Inferior parietal cortex (tissue), 1 donor: Measurements from ENCODE around the gene MED13.
"Not testable (repeated sequence)": the region's sequence is repeated elsewhere in the genome, so short reads cannot be mapped to it uniquely, and the experiment has no call there.

Experiments used
- DNase-seq: peaks from one replicate; pipeline ENCODE4 v3.0.0-alpha.2; 2016; ENCODE audit errors: extremely low spot score

MED13 gene

DNA sequence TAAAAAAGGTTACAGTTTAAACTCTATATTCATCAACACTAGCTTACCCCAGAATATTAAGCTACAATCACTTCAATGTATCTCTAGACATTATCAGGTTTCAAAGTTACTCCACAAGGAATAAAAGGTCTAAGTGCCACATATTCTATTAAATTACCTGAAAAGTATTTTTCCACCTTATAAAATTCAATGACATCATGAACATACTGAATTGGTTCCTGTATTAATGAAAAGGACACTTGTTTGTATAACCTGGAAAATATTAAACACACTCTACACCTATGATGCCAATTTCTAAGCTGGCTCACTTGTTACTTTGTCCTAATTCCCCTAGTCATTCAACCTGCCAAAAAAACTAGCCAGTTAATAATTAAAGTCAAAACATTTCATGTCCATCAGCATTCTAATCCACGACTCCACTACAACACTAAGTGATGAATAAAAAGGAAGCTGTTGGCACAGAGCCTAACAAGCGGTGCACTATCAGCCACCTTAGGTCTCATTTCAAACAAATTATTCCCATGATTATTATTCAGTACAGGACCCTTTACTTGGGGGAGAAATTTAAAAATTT lies 12.2 kb downstream of the MED13 start:
- no peak for DNase-seq

DNA sequence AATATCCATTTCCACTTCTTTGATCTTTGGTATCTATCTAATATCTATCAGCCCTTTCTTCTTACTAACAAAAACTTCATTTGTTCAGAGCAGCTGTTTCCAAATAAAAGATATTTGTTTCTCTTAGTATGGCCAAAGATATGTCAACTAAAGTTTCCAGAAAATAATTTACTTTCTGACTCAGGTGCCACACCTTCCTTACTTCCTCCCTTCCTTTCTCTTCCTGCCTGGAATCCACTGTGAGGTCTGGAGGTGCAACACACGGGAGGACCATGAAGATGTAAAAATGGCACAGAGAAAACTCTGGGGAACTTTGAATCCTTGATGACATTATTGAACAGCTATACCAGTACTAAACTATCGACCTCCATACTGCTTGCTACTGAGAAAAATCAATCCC lies 14.0 kb downstream of the MED13 start:
- DNase-seq: no peak

DNA sequence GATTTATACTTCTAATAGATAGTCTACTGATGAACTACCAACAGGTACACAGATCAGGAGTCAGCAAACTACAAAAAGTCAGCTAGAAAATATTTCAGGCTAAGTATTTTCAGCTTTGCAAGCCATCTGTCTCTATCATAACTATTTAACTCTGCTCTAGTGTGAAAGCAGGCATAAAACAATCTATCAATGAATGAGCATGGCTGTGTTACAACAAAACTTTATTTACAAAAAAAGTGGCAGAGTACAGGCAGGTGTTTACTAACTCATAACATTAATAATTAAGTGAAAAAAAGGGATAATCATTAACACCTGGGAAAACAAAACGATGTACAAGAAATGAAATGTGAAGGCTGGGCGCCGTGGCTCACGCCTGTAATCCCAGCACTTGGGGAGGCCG lies 15.8 kb downstream of the MED13 start:
- no peak for DNase-seq

DNA sequence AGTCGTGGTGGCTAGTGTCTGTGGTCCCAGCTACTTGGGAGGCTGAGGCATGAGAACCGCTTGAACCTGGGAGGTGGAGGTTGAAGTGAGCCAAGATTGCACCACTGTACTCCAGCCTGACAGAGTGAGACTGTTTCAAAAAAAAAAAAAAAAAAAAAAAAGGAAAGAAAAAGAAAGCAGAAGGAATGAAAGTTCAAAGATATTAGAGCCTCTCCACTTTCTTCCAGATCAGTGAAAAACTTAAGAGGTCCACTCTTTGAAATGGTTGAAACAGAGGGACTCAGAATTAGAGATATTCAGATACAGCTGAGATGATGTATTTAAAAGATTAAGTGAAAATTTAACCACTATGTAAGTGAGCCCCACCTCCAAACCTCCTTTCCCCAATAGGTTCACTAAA lies 16.8 kb downstream of the MED13 start:
- DNase-seq: no peak

DNA sequence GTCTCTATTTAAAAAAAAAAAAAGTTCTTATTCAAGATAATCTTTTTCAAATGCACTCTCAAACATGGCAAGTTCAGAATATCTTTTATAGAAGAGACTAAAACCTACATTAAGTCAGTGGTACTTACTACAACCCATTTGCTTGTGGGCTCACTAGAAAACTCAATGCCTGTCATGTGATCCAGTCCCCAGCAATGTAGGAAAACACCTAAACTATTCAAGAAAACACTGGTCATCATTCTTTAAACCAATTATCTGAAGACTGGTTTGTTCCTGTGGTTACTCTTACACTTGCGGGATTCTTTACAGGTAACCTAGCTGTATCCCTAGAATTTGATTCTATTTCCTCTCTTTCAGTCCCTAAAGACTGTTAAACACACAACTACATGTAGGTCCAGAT lies 19.6 kb downstream of the MED13 start:
- DNase-seq: no peak

DNA sequence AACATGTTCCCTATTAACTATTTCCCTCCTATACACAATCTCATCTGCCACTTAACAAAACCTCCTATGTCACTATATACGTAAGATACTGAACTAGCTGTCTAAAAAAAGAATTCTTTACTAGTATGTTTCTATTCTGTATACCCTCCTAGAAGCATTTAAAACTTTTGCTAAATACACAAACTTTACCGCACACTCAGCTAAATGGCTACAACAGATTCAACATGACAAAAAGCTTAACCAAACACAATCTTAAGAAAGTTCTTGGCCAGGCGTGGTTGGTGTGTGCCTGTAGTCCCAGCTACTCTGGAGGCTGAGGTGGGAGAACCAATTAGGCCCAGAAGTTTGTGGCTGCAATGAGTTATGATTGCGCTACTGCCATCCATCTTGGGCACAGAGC lies 20.0 kb downstream of the MED13 start:
- DNase-seq: no peak

DNA sequence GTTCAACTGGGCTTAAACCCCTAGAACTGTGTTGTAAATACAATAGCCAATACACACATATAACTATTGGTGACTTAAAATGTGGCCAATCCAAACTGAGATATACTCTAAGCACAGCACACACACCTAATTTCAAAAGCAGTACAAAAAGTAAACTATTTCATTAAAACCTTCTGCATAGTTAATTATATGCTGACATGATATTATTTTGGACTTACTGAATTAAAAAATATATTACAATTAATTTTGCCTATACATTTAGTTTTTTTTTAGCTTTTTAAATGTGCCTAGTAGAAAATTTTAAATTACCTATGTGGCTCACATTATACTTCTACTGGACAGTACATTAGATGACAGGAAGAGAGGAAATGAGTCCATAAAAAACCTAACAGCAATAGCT lies 21.5 kb downstream of the MED13 start:
- DNase-seq: no peak

DNA sequence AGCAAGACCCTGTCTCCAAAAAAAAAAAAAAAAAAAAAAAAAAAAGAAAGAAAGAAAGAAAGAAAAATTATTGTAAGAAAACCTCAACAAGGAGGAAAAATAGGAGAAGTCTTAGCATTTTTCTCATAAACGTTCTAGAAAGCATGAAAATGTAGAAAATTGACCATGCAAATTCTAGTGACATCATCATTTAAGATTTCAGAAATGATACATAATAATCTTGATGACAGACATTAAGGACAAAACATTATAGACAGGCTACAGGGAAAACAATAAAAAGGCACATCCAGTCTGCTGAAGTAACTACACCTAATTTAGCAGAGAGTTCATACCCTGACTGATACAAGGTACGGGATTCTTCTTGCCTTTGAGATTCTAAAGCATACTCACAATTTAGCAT lies 21.9 kb downstream of the MED13 start:
- no peak for DNase-seq

DNA sequence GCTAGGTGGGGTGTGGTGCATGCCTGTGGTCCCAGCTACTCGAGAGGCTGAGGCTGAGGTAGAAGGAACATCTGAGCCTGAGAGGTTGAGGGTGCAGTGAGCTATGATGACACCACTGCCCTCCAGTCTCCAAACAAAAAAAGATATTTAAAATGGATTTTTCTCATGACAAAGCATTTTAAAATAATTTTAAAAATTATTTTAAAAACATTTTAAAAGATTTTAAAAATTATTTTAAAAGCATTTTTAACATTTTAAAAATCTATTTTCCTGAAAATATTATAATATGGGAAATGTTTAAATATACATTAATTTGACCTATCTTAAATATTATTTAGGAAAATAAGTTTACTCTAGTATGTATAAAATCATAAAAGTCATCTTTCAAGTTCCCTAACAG lies 26.8 kb downstream of the MED13 start:
- no peak for DNase-seq

DNA sequence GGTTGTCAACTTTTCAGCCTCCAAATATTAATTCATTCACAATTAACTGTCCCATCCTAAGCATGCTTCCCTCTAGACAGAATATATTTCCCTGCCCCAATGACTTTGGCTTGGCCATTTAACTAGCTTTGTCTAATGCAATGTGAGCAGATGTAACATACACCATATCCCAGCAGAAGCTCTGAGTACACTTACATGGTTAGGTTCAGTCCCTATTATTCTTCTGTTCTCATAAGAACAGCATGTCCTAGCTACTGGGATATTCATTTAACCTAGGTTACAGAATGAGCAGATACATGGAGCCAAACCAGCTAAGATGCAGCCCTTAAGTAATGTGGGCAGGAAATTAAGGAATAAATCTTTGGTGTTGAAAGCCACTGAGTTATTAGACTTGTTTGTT lies 31.8 kb downstream of the MED13 start:
- no peak for DNase-seq

DNA sequence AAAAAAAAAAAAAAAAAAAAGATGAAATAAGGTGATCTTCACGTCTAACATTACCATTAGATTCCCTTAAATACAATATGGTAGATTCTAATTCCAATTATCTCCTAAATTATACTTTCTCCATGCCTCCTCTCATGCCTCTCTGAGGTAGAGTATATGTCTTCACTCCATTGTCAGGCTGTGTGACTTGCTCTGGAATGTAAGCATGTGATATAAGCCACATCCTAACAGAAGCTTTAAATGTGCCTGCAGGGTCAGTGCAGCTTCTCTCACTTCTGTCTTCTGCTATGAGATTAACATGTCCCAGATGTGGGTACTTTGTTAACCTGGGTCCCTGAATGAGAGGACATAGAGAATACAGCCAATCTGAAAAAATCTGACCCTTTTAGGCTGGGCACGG lies 32.6 kb downstream of the MED13 start:
- no peak for DNase-seq

DNA sequence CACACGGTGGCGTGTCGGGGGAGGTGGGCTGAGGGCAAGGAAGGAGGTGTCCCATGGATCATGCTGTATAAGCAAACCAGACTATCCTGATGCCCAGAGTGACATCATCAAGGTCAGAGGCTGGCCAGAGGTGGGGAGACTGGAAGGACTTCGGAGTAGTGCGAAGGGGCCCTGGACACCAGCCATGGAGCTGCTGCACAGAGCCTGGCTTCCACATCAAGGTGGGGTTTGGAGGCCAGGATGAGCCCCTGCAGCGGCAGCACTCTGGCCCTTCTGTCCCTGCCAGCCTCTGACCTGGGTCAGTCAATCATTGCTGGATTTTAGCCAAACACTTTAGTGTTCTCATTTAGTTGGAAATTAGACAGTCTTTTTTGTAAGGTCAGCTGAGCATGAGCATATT lies 34.8 kb downstream of the MED13 start:
- DNase-seq: no peak

DNA sequence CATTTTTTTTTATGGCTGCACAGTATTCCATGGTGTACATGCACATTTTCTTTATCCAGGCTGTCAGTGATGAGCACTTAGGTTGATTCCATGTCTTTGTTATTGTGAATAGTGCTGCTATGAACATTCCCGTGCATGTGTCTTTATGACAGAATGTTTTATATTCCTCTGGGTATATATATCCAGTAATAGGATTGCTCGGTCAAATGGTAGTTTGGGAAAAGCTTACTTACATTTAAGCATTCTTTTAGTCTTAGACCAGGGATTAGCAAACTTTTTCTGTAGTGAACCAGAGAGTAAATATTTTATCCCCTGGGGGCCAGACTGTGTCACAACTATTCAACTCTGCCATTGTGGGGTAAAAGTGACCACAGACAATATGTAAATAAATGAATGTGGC lies 40.2 kb downstream of the MED13 start:
- no peak for DNase-seq

DNA sequence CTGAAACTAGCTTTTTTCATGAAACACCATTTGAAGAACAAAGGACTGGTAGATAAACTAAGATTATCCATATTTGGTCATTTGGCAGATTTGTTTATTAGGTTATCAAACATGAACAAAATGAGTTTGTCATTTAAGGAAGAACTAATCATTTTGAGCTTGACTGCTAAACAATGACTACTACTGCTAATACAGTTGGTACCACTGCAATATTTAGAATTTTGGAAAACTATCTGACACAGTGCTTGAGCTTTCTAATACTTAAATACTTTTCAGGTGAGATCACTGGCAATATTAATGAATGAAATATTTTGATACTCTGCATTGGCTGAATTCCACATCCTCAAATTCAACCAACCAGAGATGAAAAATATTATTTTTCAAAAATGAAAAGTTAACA lies 47.2 kb downstream of the MED13 start:
- no peak for DNase-seq

DNA sequence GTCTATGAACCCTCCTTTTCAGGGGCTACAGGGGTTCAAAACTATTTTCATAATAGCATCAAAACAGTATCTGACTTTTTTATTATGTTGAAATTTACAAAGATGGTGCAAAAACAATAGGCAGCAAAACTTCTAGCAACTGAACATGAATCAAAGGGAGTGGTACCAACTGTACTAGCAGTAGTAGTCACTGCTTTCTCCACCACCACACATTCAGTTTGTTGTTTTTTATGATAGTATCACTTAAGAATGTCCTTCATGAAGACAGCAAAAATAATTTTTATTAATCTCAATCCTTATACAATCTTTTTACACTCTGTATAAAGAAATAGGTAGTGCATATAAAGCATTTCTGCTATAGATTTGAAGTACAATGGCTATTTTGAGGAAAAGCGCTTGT lies 47.6 kb downstream of the MED13 start:
- no peak for DNase-seq

DNA sequence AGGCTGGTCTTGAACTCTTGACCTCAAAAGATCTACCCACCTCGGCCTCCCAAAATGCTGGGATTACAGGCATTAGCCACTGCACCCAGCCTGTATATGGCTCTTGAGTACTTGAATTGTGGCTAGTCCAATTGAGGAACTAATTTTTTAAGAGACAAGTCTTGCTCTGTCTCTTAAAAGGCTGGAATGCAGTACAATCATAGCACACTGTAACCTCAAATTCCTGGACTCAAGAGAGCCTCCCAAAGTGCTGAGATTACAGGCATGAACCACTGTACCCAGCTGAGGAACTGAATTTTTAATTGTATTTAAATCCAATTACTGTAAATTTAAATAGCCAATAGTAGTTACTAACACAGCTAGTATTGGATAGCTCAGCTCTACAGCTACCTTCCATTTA lies 50.6 kb downstream of the MED13 start:
- no peak for DNase-seq

DNA sequence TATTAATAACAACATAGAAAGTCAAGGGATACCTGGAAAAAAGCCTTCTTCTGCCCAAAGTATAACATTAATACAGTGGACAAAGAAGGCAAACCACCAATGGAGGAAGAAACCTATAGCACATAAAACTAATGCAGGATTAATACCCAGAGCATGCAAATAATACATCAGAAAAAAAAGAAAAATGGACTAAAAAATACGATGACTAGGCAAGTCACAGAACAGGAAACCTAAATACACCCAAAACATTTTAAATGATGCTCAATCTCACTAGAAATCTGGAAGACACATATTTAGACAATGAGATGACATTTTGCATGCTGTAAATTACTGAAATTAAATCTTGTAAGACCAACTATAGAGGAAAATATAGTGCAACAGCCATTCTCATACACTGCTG lies 55.9 kb downstream of the MED13 start:
- no peak for DNase-seq

DNA sequence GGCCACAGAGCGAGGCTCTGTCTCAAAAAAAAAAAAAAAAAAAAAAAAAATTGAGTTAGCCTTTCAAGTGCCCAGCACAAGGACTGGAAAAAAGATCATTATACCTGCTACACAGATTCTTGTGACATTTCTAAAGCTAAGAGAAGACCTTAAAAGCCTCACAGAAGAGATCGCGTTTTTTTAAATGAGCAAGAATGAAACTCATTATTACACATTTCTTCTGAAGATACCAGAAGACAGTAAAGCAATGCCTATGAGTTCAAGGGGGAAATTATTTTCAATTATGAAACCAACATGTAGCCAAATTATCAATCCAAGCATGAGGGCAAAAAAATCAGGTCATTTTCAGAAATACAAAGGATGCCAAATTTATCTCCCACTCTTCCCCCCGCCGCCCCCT lies 56.8 kb downstream of the MED13 start:
- DNase-seq: no peak

DNA sequence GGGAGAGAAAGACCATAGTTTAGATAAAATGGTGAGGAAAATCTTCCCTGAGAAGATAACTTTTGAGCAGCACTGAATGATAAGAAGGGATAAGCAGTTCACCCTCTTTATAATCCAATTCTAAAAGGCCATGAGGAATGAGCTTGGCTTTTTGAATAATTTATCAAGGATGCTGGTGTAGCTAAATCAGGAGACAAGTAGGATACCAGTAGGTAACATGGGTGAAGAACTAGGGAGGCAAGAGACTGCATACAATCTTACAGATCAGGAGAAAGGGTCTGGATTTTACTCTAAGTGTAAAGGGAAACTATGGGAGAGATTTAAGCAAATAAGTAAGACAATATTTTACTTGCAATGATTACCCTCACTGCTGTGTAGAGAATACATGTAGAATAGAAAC lies 60.7 kb downstream of the MED13 start:
- no peak for DNase-seq

DNA sequence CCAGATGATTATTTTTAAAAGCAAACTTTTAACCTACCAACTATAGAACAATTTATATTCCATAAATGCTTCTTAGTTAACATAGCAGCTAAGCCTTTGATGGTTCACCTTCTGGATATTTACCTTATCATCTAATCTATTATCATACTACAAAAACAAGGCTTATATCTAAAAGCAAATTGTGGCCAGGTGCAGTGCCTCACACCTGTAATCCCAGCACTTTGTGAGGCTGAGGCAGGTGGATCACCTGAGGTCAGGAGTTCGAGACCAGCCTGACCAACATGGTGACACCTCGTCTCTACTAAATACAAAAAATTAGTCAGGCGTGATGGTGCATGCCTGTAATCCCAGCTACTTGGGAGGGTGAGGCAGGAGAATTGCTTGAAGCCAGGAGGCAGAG lies 61.9 kb downstream of the MED13 start:
- DNase-seq: not testable (repeated sequence)

DNA sequence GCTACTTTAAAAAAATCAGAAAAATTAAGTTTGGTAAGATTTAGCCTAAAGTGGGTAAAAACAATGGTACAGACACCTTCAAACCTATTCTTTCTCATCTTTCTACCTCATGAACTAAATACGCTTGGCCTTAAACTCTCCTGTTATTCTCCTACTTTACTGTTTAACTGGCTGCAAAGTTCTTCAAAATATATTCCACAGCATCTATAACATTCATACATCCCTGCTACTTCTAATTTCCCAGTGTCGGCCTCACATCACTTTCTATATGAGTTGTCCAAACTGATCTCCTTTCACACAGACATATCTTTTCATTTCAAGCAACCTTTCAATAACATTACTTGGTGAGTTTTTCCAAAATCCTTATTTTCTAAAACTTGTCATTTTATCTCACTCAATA lies 64.0 kb downstream of the MED13 start:
- no peak for DNase-seq

DNA sequence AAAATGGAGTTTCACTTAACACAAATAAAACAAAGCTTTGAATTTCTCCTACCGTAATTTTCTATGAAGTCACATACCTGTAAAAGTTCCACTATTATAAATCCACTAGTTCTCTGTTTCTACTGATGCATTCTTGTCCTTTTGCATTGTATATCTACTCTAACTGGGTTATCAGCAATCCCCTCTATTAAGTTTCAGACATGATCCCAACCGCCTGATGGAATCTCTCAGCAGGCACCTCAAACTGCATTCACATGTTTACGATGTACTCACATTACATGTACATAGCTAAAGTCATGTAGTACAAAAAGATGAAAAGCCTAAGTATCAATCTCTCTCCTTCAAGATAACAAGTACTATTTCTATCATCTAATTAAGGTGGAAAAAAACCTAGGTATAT lies 64.9 kb downstream of the MED13 start:
- DNase-seq: no peak

DNA sequence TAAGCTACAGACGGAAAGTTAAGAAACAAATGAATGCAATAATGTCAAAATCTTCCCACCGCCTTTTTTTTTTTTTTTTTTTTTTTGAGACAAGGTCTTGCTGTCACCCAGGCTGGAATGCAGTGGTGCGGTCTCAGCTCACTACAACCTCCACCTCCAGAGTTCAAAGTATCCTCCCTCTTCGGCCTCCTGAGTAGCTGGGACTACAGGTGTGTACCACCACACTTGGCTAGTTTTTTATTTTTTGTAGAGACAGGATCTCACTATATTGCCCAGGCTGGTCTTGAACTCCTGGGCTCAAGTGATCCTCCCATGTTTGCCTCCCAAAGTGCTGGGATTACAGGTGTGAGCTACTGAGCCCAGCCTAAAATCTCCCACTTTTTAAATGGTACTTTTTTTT lies 66.5 kb downstream of the MED13 start:
- not testable (repeated sequence) for DNase-seq

DNA sequence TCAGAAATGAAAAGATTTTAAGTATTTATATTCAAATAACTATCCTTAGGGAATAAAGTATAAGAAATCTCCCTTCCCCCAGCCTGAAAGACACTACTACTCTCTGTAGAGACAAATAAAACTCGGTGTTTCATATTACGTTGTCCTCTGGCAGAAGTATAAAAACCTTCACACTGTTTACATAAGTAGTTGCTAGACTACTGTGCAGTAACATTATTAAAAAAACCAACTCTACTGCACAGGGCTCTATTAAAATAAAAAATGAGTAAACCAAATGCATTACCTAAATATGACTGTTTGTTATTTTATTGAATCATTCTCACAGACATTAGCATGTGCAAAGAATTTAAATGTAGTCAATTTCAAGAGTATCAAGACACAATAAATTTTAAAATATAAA lies 67.4 kb downstream of the MED13 start:
- no peak for DNase-seq
